GM23338 (cell line): ENCODE results near the gene DENND5B. TPM values are rescaled to one million over a fixed set of nuclear protein-coding genes. Genes with fewer than 3 reads are reported as not detected.

Experiments
- ATAC-seq: fragments of 200-7000 bp; cut with Tn5 transposase; 3 replicates; pipeline ENCODE4 v1.9.1; 2020
- DNase-seq: peaks from one replicate; pipeline ENCODE4 v3.0.0-alpha.2; 2015; ENCODE audit warnings: low spot score
- H2AFZ ChIP-seq: fragments of 200-600 bp; sonication (generic); 2 replicates; pipeline ENCODE4 v1.8.0; 2016; ENCODE audit warnings: antibody characterized with exemption, mild to moderate bottlenecking, moderate library complexity
- H3F3A ChIP-seq: fragments of 200-600 bp; sonication (generic); replicated peaks from 2 replicates; pipeline ENCODE4 v1.8.0; 2017; ENCODE audit warnings: antibody characterized with exemption, mixed run types, low read depth
- H3K27ac ChIP-seq: fragments of 200-600 bp; sonication (generic); 2 replicates; pipeline ENCODE4 v1.6.1; 2016; ENCODE audit warnings: low read depth
- H3K27me3 ChIP-seq: fragments of 200-600 bp; sonication (generic); 2 replicates; pipeline ENCODE4 v1.8.0; 2016; ENCODE audit warnings: mild to moderate bottlenecking, mixed run types, moderate library complexity; ENCODE audit not compliant: insufficient read depth
- H3K36me3 ChIP-seq: fragments of 200-600 bp; sonication (generic); 2 replicates; pipeline ENCODE4 v1.8.0; 2016; ENCODE audit warnings: mild to moderate bottlenecking; ENCODE audit not compliant: insufficient read depth
- H3K4me1 ChIP-seq: fragments of 200-600 bp; sonication (generic); 2 replicates; pipeline ENCODE4 v1.8.0; 2016; ENCODE audit warnings: mild to moderate bottlenecking, moderate library complexity; ENCODE audit not compliant: insufficient read depth
- H3K4me2 ChIP-seq: fragments of 200-600 bp; sonication (generic); 2 replicates; pipeline ENCODE4 v1.7.1; 2017; ENCODE audit warnings: mixed run types
- H3K4me3 ChIP-seq: fragments of 200-600 bp; sonication (generic); 2 replicates; pipeline ENCODE4 v1.6.1; 2016; ENCODE audit warnings: mixed run types
- H3K79me2 ChIP-seq: fragments of 200-600 bp; sonication (generic); replicated peaks from 2 replicates; pipeline ENCODE4 v1.8.0; 2017; ENCODE audit warnings: mild to moderate bottlenecking; ENCODE audit not compliant: insufficient read depth
- H3K9me2 ChIP-seq: fragments of 200-600 bp; sonication (generic); 2 replicates; pipeline ENCODE4 v1.8.0; 2017; ENCODE audit not compliant: insufficient read depth
- H4K20me1 ChIP-seq: fragments of 200-600 bp; sonication (generic); replicated peaks from 2 replicates; pipeline ENCODE4 v1.8.0; 2017; ENCODE audit warnings: mild to moderate bottlenecking; ENCODE audit not compliant: insufficient read depth
- H3K27ac Mint-ChIP-seq: 2 replicates; pipeline ENCODE4 v1.8.0; 2020; ENCODE audit warnings: inconsistent platforms, mild to moderate bottlenecking, moderate library complexity, mixed read lengths
- H3K27me3 Mint-ChIP-seq: 3 replicates; pipeline ENCODE4 v1.8.0; 2022; ENCODE audit warnings: low read depth, mild to moderate bottlenecking, moderate library complexity, mixed read lengths, inconsistent platforms; ENCODE audit not compliant: insufficient read depth, poor library complexity
- H3K36me3 Mint-ChIP-seq: 3 replicates; pipeline ENCODE4 v1.8.0; 2021; ENCODE audit warnings: low read depth, mild to moderate bottlenecking, inconsistent platforms, moderate library complexity, mixed read lengths
- H3K4me1 Mint-ChIP-seq: 3 replicates; pipeline ENCODE4 v1.8.0; 2020; ENCODE audit warnings: mild to moderate bottlenecking, inconsistent platforms, mixed read lengths
- H3K4me3 Mint-ChIP-seq: 3 replicates; pipeline ENCODE4 v1.8.0; 2021; ENCODE audit warnings: moderate library complexity, mild to moderate bottlenecking, inconsistent platforms, mixed read lengths
- H3K9me3 Mint-ChIP-seq: 3 replicates; pipeline ENCODE4 v1.8.0; 2020; ENCODE audit warnings: moderate library complexity, mild to moderate bottlenecking, inconsistent platforms, mixed read lengths
- CREB1 ChIP-seq: fragments of 250-450 bp; sonication (Bioruptor Pico); IDR thresholded peaks from 2 replicates; pipeline ENCODE4 v1.5.0; 2020; ENCODE audit warnings: low read depth, mild to moderate bottlenecking, moderate library complexity
- CTCF ChIP-seq, 2 experiments: fragments of 200-600 bp in 1 of 2; sonication (generic) in 1 of 2; conservative IDR thresholded peaks; 2 replicates each; pipeline versions ENCODE4 v1.5.1 to v1.6.1; 2016 to 2017; ENCODE audit warnings: antibody characterized with exemption in 2 of 2, low read depth in 2 of 2, mild to moderate bottlenecking in 2 of 2, moderate library complexity in 1 of 2
- EZH2 ChIP-seq: fragments of 200-600 bp; sonication (generic); IDR thresholded peaks from one replicate; pipeline ENCODE4 v1.8.0; 2017; ENCODE audit warnings: antibody characterized with exemption, mild to moderate bottlenecking, low read depth; ENCODE audit not compliant: unreplicated experiment
- EZH2phosphoT487 ChIP-seq: fragments of 200-600 bp; sonication (generic); IDR thresholded peaks from one replicate; pipeline ENCODE4 v1.8.1; 2018; ENCODE audit warnings: antibody characterized with exemption; ENCODE audit not compliant: unreplicated experiment
- JUNB ChIP-seq: IDR thresholded peaks from one replicate; pipeline ENCODE4 v1.6.1; 2016; ENCODE audit warnings: antibody characterized with exemption; ENCODE audit not compliant: unreplicated experiment
- NANOG ChIP-seq: IDR thresholded peaks from 2 replicates; pipeline ENCODE4 v1.6.1; 2016; ENCODE audit warnings: antibody characterized with exemption, borderline replicate concordance
- POLR2AphosphoS5 ChIP-seq: IDR thresholded peaks from 2 replicates; pipeline ENCODE4 v1.6.1; 2016; ENCODE audit warnings: antibody characterized with exemption, low read depth
- STAT1 ChIP-seq: IDR thresholded peaks from one replicate; pipeline ENCODE4 v1.6.1; 2016; ENCODE audit warnings: antibody characterized with exemption; ENCODE audit not compliant: unreplicated experiment
- ZNF114 ChIP-seq: fragments of 250-450 bp; sonication (Bioruptor Pico); IDR thresholded peaks from 2 replicates; pipeline ENCODE4 v1.5.0; 2020; ENCODE audit warnings: mild to moderate bottlenecking, moderate library complexity
- ZNF331 ChIP-seq: fragments of 250-450 bp; sonication (Bioruptor Pico); IDR thresholded peaks from 2 replicates; pipeline ENCODE4 v1.5.0; 2020; ENCODE audit warnings: low read depth, mild to moderate bottlenecking, moderate library complexity
- polyA plus RNA-seq: library from polyadenylated mRNA; unstranded; fragments of >200 nt; fragmentation: Nextera tagmentation; extraction: Ambion mirVana; gene quantifications from 2 replicates; pipeline ENCODE4 v1.2.1, GENCODE V29; 2016
- total RNA-seq: library from RNA; depleted of rRNA; stranded (reverse); fragments of >200 nt; shearing (Covaris generic); gene quantifications from 2 replicates; pipeline ENCODE4 v1.2.3, GENCODE V29; 2014
- TF ChIP-seq, protein P1 (sequence below): fragments of 250-450 bp; sonication (Bioruptor Pico); IDR thresholded peaks from 2 replicates; pipeline ENCODE4 v1.5.0; 2020; ENCODE audit warnings: mild to moderate bottlenecking, moderate library complexity
- TF ChIP-seq, protein P2 (sequence below): IDR thresholded peaks from 2 replicates; pipeline ENCODE4 v1.6.1; 2016; ENCODE audit warnings: antibody characterized with exemption
- TF ChIP-seq, protein P3 (sequence below): IDR thresholded peaks from one replicate; pipeline ENCODE4 v1.6.1; 2018; ENCODE audit warnings: antibody characterized with exemption; ENCODE audit not compliant: unreplicated experiment

DENND5B gene
- total and polyA plus RNA-seq, 2 experiments from 2014 or later, result 6.5 to 17.2 TPM

DNA sequence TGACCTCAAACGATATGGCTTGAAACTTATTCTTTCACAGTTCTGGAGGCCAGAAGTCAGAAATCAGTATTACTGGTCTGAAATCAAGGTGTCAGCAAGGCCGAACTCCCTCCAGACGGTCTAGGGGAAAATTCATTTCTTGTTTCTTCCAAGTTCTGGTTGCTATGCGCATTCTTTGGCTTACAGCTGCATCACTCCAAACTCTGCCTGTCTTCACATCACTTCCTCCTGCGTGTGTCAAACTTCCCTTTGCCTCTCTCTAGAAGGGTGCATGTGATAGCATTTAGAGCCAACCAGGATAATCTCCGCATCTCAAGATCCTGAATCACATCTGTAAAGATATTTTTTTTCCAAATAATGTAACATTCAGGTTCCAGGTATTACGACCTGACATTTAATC lies 62.8 kb downstream of the DENND5B start:
- Histone ChIP-seq H3K4me2 (no peak overlapping the region), H3K27me3 (no peaks in the 10 kb centered on the region), H3K4me1 (peaks cover 39% of the 10 kb centered on the region), H3K27ac (no peak overlapping the region), H4K20me1 (no peaks in the 10 kb centered on the region), H3K79me2 (peaks cover 17% of the 10 kb centered on the region; the same call in 1 of the 2 replicates), H3K36me3 (no peaks in the 10 kb centered on the region), H2AFZ (no peak overlapping the region), H3F3A (no peaks in the 10 kb centered on the region), H3K4me3 (no peak overlapping the region), H3K9me2 (no peaks in the 10 kb centered on the region)
- Mint-ChIP-seq H3K9me3 (no peaks in the 10 kb centered on the region), H3K36me3 (no peaks in the 10 kb centered on the region), H3K4me3 (no peak overlapping the region), H3K27me3 (peaks cover 3% of the 10 kb centered on the region), H3K27ac (no peak overlapping the region), H3K4me1 (peaks cover 45% of the 10 kb centered on the region)
- TF ChIP-seq EZH2phosphoT487 (no peak), ZNF331 (CRISPR knock-in tag) (no peak), JUNB (no peak), CREB1 (CRISPR knock-in tag) (no peak), CTCF (conservative IDR thresholded peaks at IDR 0.05; ENCODE audit: low read depth in 2 of 2) (no peak), EZH2 (no peak), POLR2AphosphoS5 (no peak), ZNF114 (CRISPR knock-in tag) (no peak), STAT1 (no peak), NANOG (no peak)
- TF ChIP-seq, protein P1, sequence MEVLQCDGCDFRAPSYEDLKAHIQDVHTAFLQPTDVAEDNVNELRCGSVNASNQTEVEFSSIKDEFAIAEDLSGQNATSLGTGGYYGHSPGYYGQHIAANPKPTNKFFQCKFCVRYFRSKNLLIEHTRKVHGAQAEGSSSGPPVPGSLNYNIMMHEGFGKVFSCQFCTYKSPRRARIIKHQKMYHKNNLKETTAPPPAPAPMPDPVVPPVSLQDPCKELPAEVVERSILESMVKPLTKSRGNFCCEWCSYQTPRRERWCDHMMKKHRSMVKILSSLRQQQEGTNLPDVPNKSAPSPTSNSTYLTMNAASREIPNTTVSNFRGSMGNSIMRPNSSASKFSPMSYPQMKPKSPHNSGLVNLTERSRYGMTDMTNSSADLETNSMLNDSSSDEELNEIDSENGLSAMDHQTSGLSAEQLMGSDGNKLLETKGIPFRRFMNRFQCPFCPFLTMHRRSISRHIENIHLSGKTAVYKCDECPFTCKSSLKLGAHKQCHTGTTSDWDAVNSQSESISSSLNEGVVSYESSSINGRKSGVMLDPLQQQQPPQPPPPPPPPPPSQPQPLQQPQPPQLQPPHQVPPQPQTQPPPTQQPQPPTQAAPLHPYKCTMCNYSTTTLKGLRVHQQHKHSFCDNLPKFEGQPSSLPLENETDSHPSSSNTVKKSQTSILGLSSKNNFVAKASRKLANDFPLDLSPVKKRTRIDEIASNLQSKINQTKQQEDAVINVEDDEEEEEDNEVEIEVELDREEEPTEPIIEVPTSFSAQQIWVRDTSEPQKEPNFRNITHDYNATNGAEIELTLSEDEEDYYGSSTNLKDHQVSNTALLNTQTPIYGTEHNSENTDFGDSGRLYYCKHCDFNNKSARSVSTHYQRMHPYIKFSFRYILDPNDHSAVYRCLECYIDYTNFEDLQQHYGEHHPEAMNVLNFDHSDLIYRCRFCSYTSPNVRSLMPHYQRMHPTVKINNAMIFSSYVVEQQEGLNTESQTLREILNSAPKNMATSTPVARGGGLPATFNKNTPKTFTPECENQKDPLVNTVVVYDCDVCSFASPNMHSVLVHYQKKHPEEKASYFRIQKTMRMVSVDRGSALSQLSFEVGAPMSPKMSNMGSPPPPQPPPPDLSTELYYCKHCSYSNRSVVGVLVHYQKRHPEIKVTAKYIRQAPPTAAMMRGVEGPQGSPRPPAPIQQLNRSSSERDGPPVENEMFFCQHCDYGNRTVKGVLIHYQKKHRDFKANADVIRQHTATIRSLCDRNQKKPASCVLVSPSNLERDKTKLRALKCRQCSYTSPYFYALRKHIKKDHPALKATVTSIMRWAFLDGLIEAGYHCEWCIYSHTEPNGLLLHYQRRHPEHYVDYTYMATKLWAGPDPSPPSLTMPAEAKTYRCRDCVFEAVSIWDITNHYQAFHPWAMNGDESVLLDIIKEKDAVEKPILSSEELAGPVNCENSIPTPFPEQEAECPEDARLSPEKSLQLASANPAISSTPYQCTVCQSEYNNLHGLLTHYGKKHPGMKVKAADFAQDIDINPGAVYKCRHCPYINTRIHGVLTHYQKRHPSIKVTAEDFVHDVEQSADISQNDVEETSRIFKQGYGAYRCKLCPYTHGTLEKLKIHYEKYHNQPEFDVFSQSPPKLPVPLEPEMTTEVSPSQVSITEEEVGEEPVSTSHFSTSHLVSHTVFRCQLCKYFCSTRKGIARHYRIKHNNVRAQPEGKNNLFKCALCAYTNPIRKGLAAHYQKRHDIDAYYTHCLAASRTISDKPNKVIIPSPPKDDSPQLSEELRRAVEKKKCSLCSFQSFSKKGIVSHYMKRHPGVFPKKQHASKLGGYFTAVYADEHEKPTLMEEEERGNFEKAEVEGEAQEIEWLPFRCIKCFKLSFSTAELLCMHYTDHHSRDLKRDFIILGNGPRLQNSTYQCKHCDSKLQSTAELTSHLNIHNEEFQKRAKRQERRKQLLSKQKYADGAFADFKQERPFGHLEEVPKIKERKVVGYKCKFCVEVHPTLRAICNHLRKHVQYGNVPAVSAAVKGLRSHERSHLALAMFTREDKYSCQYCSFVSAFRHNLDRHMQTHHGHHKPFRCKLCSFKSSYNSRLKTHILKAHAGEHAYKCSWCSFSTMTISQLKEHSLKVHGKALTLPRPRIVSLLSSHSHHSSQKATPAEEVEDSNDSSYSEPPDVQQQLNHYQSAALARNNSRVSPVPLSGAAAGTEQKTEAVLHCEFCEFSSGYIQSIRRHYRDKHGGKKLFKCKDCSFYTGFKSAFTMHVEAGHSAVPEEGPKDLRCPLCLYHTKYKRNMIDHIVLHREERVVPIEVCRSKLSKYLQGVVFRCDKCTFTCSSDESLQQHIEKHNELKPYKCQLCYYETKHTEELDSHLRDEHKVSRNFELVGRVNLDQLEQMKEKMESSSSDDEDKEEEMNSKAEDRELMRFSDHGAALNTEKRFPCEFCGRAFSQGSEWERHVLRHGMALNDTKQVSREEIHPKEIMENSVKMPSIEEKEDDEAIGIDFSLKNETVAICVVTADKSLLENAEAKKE (CRISPR knock-in tag), result no peak
- TF ChIP-seq, protein P2, sequence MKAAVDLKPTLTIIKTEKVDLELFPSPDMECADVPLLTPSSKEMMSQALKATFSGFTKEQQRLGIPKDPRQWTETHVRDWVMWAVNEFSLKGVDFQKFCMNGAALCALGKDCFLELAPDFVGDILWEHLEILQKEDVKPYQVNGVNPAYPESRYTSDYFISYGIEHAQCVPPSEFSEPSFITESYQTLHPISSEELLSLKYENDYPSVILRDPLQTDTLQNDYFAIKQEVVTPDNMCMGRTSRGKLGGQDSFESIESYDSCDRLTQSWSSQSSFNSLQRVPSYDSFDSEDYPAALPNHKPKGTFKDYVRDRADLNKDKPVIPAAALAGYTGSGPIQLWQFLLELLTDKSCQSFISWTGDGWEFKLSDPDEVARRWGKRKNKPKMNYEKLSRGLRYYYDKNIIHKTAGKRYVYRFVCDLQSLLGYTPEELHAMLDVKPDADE, result no peak
- TF ChIP-seq, protein P3, sequence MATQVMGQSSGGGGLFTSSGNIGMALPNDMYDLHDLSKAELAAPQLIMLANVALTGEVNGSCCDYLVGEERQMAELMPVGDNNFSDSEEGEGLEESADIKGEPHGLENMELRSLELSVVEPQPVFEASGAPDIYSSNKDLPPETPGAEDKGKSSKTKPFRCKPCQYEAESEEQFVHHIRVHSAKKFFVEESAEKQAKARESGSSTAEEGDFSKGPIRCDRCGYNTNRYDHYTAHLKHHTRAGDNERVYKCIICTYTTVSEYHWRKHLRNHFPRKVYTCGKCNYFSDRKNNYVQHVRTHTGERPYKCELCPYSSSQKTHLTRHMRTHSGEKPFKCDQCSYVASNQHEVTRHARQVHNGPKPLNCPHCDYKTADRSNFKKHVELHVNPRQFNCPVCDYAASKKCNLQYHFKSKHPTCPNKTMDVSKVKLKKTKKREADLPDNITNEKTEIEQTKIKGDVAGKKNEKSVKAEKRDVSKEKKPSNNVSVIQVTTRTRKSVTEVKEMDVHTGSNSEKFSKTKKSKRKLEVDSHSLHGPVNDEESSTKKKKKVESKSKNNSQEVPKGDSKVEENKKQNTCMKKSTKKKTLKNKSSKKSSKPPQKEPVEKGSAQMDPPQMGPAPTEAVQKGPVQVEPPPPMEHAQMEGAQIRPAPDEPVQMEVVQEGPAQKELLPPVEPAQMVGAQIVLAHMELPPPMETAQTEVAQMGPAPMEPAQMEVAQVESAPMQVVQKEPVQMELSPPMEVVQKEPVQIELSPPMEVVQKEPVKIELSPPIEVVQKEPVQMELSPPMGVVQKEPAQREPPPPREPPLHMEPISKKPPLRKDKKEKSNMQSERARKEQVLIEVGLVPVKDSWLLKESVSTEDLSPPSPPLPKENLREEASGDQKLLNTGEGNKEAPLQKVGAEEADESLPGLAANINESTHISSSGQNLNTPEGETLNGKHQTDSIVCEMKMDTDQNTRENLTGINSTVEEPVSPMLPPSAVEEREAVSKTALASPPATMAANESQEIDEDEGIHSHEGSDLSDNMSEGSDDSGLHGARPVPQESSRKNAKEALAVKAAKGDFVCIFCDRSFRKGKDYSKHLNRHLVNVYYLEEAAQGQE, result no peak
- ATAC-seq (no peak), DNase-seq (no peak)
